Measurements from ENCODE around the gene NOL8. TPM values are rescaled to one million over a fixed set of nuclear protein-coding genes. Genes with fewer than 3 reads are reported as not detected.

NOL8 gene
- total RNA-seq, 1 experiment from 2014 or later = 48.4 TPM

DNA sequence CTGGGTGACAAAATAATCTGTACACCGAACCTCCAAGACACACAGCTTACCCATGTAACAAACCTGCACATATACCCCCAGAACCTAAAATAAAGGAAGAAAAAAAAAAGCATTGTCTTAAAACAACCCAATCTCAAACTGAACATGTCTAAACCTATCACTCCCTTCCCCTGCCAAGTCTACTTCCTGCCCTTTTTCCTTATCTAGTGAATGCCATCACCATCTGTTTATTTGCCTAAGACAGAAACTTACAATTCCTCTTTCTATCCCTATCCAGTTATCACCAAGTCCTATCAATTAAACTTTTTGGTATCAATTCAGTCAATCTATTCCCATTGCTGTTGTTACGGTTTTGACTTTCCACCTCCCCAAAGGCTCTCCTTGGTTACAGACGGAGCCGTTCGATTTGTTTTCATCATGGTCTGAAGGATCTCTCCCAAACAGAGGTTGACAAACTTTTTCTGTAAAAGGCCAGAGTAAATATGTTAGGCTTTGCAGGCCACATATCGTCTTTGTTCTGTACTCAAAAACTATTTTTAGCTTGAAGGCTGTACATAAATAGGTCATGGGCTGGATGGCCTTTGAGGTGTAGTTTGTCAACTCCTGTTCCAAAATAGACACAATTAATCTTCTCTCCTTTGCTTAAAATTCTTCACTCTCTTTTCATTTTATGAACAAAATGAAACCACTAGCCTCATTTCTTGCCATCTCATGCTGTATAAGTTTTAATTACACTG, 12.1 kb downstream of the NOL8 start:
- no peak overlapping the region for H3K9ac ChIP-seq (ENCODE audit: extremely low read depth, insufficient read length, low read length)
- TF ChIP-seq CTCF (conservative IDR thresholded peaks at IDR 0.05) = no peak
- no peaks in the 10 kb centered on the region for H4K20me1 ChIP-seq (ENCODE audit: control insufficient read depth, insufficient read depth, insufficient read length)
- Mint-ChIP-seq H3K4me3 (no peak overlapping the region), H3K27ac (peak overlapping the region in 1 of 3 experiments; percentile 35; a peak in 2 of 7 replicates), H3K9me3 (no peaks in the 10 kb centered on the region), H3K27me3 (ENCODE audit: low read depth) (no peaks in the 10 kb centered on the region), H3K36me3 (ENCODE audit: insufficient read depth in 1 of 3, low read depth in 3 of 3) (peaks cover 27 to 88% (median 72%) of the 10 kb centered on the region in 3 experiments; a peak in 6 of 7 replicates), H3K4me1 (no peaks in the 10 kb centered on the region)
- H2AFZ ChIP-seq (ENCODE audit: low read length) = no peak overlapping the region
- no peaks in the 10 kb centered on the region for H3K27me3 ChIP-seq (ENCODE audit: insufficient read depth, low read length)
- DNase-seq = no peak
- no peak overlapping the region for H4K8ac ChIP-seq (replicated peaks; ENCODE audit: insufficient read length, low read depth, low read length)
- H2BK120ac ChIP-seq (ENCODE audit: low read depth, low read length, poor library complexity, severe bottlenecking) = no peak overlapping the region
- H3K9me3 ChIP-seq (ENCODE audit: control insufficient read depth, low read depth, low read length) = no peaks in the 10 kb centered on the region
- no peak overlapping the region for H2BK12ac ChIP-seq (ENCODE audit: insufficient read length, low read depth, low read length)
- H3K14ac ChIP-seq (ENCODE audit: insufficient read depth, low read length) = no peak overlapping the region
- no CpG with 5 or more reads among the region's 6 CpGs for WGBS (ENCODE audit: extremely low coverage, insufficient read length, low lambda C conversion rate)
- no peak overlapping the region for H4K91ac ChIP-seq (ENCODE audit: insufficient read length, low read depth, low read length)
- H3K79me2 ChIP-seq (ENCODE audit: insufficient read depth, low read length) = no peaks in the 10 kb centered on the region
- no peak overlapping the region for H3K4me2 ChIP-seq (ENCODE audit: insufficient read depth, insufficient read length, low read length)
- H3K4me1 ChIP-seq (ENCODE audit: insufficient read depth, low read length) = no peaks in the 10 kb centered on the region
- H2AK5ac ChIP-seq (ENCODE audit: insufficient read length, low read length) = no peak overlapping the region
- no peak overlapping the region for H3K23ac ChIP-seq (ENCODE audit: insufficient read length, low read depth, low read length)
- H2BK15ac ChIP-seq (ENCODE audit: low read depth, low read length) = no peak overlapping the region
- H4K5ac ChIP-seq (ENCODE audit: insufficient read length, low read depth, low read length) = no peak overlapping the region
- no peak overlapping the region for H2BK20ac ChIP-seq (ENCODE audit: low read depth, low read length, poor library complexity, severe bottlenecking)
- H3K56ac ChIP-seq (ENCODE audit: insufficient read length, low read depth, low read length) = no peak overlapping the region
- no peak overlapping the region for H2BK5ac ChIP-seq (ENCODE audit: insufficient read length, low read length)
- H3K79me1 ChIP-seq (ENCODE audit: insufficient read depth, low read depth, low read length, poor library complexity, severe bottlenecking) = peaks cover 4% of the 10 kb centered on the region
- H3K4ac ChIP-seq (ENCODE audit: low read depth, low read length) = no peak overlapping the region
- H3K18ac ChIP-seq (ENCODE audit: insufficient read length, low read depth, low read length) = no peak overlapping the region
- no peak overlapping the region for H3T11ph ChIP-seq (ENCODE audit: low read length)
- no peaks in the 10 kb centered on the region for H3K23me2 ChIP-seq (ENCODE audit: insufficient read length, low read depth, low read length, poor library complexity, severe bottlenecking)
- no peak overlapping the region for H3K27ac ChIP-seq (ENCODE audit: insufficient read length, low read depth, low read length)

All from H9 (cell line).